HG03135 (cell line): ENCODE results near the gene LAMB4.

ENCODE experiments used
- ATAC-seq: cut with Tn5 transposase; IDR thresholded peaks from one replicate; pipeline ENCODE4 v1.9.1; 2021; ENCODE audit warnings: mild to moderate bottlenecking, moderate library complexity; ENCODE audit not compliant: unreplicated experiment

Gene LAMB4

DNA sequence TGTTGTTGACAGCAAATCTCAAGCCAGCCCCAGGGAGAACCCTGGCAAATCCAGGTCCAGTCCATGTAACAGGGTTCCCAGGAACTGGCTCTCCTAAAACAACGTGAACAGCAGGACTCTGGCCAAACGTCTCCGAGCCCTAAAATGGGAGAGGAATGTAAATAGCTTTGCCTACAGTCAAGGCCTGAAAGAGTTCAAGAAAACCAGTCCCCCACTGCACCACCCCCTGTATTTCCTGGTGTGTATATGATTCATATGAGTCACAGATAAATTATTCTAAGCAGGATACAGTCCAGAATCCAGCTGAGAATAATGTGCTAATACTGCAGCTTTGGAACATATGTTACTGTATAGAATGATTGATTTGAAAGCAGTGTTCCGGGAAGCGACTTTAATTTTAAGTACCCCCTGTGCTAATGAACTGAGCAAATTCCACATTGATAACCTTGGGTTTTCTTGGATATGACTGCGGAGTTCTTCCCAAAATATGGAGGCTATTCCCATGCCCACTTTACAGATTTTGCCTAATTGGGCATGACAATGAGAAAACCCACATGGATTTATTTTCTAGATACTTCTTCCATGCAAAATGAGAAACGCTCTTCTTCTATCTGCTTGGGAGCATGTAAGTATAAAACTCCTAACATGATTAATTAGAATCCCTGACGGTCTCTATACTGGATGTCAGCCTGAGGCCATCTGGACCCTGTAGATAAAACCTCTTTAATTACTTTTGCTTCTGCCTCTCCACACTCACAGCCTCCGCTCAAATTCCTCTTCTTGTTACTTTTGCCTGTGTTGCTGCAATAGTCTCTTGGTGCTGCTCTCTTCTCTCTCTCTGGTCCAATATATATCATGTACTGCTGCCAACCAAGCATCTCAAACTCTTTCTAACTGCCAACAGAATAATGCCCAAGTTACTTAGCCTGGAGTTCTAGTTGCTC lies 50.2 kb downstream of the LAMB4 start:
- ATAC-seq: no peak

DNA sequence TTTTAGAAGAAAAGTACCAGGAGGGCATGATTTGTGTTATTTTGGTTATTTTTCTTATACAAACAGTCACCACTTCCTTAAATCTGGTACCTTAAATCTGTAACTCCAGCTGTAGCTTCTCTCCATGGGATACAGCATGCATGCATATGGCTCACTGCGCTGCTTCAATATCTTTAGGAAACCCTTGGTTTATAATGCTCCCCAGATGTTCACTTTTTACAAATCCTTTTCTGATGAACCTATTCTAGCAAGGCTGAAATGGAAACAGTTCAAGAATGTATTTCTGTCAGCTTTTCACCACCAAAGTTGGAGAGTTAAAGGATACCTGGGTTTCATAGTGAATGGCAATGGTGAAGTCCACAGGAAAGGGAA lies 50.9 kb downstream of the LAMB4 start:
- ATAC-seq: no peak

- ATAC-seq: no peak
Measured at GRCh38 chr7:108078691-108079090, 51.5 kb downstream of the LAMB4 start.

GRCh38 chr7:108078211-108078673 lies 51.9 kb downstream of the LAMB4 start:
- ATAC-seq: no peak

DNA sequence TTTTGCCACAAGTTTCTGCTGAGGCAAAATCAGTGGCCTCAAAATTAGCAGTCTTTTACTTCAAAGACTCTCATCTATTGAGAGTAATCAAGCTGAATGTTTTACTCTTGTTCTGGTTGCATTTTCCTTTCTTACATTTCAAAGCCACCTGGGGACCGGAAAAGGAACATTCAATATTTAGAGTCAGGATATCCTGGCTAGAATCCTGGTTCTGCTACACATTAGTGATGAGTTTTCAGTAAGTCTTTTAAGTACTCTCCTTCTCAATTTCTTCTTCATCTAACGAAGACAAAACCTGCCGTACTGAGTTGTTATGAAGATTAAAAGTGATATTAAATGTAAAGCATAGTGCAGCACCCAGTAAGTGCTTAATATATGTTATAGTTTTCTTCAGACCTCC lies 52.5 kb downstream of the LAMB4 start:
- ATAC-seq: no peak

DNA sequence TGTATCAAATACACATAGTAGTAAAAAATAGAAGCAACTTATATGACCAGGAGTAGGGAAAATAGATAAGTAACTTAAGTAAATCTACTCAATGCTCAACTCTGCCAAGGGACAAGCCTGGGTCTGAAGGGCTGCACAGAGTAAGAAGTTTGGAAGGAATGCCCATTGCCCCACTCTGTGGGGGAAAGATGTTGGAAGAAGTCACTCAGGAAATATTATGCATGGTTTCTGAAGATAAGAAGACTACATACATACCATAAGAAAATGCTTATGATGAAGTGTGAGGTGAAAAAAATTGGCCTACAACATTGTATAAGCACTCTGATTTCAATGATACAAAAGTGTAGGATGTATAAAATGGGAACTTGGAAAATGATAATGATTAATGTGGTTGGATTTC lies 54.0 kb downstream of the LAMB4 start:
- ATAC-seq: no peak

DNA sequence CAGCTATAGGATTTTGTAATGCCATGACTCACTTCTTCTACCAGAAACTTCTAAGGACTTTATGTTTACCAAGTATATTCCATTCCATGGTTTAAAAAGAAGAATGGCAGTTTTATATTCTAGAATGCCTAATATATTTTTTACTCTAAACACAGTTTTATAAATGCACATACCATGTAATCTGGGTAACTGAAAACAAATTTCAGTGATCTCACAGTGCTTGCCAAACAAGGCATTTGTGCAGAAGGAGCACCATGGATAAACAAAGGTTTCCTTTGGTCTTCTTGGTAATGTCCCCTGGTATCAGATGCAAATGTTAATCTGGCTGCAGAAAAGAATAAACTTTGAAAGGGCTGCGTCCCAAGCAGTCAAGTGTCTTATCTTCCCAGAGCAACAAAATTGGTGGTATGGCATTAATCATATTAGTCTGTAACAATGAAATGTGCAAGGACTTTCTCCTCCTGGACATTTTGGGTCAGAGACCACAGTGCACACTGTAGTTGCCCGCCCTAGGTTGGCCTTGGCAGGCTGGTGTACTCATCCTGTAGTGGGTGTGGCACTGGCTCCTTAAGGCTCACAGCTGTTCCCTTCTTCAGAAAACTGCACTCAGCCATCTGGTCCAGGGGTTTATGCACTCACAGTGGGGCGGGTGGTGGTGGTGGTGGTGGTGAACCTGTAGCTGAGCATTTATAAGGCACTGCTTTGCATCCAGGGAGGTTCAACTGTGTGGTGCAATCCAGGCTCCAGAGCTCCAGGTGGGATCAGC lies 56.7 kb downstream of the LAMB4 start:
- ATAC-seq: no peak

- ATAC-seq: no peak
Measured at GRCh38 chr7:108072739-108073138, 57.4 kb downstream of the LAMB4 start.

DNA sequence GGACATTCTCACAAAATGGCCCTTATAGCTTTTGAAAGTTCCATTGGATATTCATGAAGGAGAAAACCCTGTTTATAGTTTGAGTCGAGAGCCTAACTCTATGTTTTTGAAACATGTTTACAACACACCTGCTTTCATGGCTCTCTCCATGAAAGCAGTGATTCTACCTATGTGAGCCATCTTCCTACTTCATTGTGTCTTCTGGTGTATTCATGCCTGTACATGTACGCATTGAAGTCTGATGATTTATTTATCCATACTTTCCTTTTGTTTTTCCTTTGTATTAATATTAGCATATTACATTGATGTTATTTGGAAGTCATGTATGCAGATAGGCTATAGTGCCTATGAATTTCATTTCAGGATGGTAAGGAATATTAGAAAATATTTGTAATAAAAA lies 58.0 kb downstream of the LAMB4 start:
- no peak for ATAC-seq

DNA sequence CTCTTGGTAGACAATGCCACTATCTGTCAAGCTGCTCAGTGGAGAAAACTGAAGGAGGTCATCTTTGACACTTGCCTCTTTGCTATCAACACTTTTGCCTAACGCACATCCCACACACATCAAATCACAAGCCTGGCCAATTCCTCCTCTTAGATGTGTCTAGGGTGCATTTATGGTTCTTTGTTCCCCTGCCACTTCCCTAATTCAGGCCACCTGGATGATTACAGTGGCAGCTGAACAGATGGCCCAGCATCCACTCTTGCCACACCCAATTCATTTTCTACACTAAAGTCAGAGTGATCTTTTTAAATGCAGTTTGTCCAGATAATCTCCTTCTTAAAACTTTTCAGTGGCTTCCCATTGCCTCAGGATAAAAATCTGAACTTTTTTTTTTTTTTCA lies 58.6 kb downstream of the LAMB4 start:
- no peak for ATAC-seq

DNA sequence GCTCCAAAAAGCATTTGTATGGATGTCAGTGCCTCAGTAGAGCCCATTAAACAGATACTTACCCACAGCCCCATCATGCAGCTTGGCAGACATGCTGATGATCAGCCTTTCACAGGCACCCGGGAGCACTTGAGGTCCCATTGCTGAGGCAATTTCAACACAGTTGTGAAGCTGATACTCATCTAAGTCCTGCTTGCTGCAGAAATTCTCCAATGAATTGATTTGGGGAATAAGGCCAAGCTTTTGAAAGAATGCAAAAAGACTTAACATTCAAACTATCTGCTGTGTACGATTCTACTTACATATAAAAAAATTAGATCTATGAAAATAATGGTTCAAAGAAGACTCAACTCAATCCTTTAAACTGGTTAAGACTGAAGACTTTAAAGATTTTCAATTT lies 60.5 kb downstream of the LAMB4 start:
- ATAC-seq: no peak

DNA sequence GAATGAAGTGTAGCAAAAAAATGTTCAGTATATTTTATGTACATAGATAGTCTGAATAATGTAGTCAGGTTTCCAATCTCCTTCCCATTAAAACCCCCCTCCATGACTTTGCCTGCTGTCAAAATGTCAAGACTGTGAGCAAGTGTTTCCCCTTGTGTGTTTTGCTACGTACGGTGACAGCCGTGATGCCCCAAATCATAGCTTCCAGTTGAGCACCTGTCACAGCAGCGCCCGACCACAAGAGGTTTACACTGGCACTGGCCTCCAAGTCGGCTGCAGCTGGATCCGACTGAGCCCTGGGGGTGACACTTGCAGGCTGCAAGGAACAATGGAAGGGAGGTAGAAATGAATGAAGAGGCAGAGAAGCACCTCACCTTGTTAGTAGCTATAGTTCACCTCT lies 62.3 kb downstream of the LAMB4 start:
- ATAC-seq: no peak

DNA sequence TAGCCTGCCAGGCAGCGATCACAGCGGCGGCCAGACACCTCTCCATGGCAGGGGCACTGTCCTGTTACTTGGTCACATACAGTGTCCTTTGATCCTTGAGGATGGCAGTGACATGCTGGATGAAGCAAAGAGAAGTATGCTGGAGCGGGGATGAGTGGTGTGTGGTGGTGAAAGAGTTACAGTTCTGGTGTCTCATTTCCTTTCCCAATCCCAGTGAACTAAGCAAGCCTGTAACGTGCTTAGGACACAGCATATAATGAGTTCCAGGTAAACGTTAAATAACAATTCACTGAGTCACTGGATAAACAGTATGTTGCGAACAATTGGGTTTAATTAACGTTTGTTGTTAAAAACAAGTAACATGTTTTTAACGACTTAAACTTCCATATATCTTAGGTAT lies 63.7 kb downstream of the LAMB4 start:
- ATAC-seq: no peak

DNA sequence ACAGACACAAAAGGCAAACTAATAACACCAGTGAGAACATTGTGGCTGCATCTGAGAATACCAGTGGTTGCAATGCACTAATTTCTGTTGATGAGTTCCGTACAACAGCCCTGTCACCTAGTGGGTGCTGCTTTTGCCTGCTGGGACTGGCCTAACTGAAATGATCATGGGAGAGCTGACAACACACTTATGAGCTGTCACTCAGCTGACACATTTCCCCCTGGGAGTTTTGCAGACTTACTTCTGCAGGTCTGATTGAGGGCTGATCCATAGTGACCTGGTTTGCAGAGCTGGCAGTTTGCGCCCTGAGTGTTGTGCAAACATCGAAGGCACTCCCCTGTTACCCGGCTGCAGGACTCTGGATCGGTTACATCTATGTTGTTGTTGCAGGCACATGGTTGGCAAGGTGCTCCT lies 66.6 kb downstream of the LAMB4 start:
- no peak for ATAC-seq

DNA sequence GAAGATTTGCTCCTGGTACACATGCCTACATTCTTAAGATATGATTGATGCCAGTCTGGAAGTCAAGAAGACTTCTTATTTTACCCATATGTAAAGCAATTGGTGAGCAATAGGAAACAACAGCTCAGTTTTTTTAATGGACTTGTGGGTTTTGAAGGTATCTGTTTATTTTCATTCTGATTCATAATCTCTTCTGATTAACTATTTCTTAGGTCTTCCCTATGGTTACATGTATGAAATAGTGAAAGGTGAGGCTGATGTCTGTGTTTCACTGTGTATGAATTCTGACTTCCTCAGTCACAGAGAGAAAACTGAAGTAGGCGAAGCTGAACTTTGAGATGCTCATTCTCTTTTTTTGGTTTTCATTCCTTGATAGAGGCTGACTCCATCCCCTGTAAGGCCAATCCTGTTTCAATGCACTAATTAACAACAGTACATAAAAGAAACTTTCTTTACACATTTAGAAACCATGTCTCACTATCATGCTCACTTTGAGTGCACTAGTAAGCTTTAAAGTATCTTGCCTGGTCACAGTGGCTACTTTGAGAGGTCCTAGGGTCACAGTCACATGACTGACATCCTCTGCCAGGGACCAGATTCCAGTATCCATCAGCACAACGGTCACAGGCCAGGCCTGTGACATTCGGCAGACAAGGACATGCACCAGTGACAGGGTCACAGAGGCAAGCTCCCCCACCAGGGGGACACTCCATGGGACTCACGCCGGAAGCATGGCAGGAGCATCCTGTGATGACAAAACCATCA lies 67.7 kb downstream of the LAMB4 start:
- ATAC-seq: no peak

DNA sequence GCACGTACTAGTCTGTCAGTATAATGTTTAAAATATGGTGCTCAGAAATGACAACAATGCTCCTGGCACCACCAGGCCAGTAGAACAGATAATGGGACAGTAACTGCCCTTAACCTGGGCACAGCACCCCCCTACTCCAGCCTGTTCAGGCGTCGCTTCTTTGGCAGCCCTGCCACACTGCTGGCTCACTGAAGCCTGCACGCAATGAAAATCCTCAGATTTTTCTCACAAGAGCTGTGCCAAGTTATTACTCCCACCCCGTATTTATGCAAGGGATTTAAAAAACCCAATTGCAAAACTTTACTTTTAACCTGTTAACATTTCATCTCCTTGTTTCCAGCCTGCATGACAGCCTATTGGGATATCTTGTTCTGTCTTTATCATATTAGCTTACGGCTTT lies 70.6 kb downstream of the LAMB4 start:
- no peak for ATAC-seq

- no peak for ATAC-seq
Measured at GRCh38 chr7:108057951-108058481, 72.1 kb downstream of the LAMB4 start.

- ATAC-seq: no peak
Measured at GRCh38 chr7:108055611-108056021, 74.5 kb downstream of the LAMB4 start.

- no peak for ATAC-seq
Measured at GRCh38 chr7:108054537-108054936, 75.6 kb downstream of the LAMB4 start.

- no peak for ATAC-seq
Measured at GRCh38 chr7:108053250-108053649, 76.9 kb downstream of the LAMB4 start.

DNA sequence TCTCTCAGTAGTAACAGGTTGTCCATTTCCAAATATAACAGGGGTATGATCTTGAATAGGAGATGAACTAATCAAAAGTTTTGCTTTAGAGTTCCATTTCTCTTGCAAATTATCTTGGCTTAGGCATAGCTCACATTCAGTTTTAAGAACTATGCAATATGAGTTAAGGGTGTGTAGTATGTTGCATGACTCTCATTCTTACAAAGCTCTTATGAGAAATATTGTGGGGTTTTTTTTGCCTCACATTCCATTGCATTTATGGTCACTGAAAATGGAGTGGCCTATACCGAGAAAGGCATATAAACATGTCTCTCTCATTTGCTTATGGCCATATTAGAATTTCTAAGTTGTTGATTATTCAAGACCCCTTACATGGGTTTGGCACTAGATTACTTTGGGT lies 78.7 kb downstream of the LAMB4 start:
- ATAC-seq: no peak
